Thyroid gland (tissue), 4 donors: ENCODE measurements around the gene TMPRSS11F. TPM values are rescaled to one million over a fixed set of nuclear protein-coding genes. Genes with fewer than 3 reads are reported as not detected.
A peak's percentile ranks its signal among the peaks of the same experiment; 100 is the strongest.
"Not testable (repeated sequence)": the region's sequence is repeated elsewhere in the genome, so short reads cannot be mapped to it uniquely, and the experiment has no call there.

Source experiments
- DNase-seq, 2 donors: peaks; one replicate each; pipeline ENCODE4 v3.0.0-alpha.2; 2019
- H3K27ac ChIP-seq, 3 donors: fragments of 200-600 bp; sonication (generic); 1 replicate in 2 of 3; 2 replicates in 1 of 3; pipeline ENCODE4 v1.5.1; 2016 to 2019; ENCODE audit warnings: mild to moderate bottlenecking in 1 of 3, moderate library complexity in 1 of 3
- H3K27me3 ChIP-seq: fragments of 200-600 bp; sonication (generic); one replicate; pipeline ENCODE4 v1.5.1; 2019
- H3K36me3 ChIP-seq, 2 donors: fragments of 200-600 bp; sonication (generic); one replicate each; pipeline ENCODE4 v1.5.1; 2016 to 2019
- H3K4me1 ChIP-seq, 2 donors: fragments of 200-600 bp; sonication (generic); one replicate each; pipeline ENCODE4 v1.5.1; 2017 to 2019
- H3K4me3 ChIP-seq, 3 donors: fragments of 200-600 bp; sonication (generic); replicated peaks in 1 of 3; 1 replicate in 2 of 3; 2 replicates in 1 of 3; pipeline ENCODE4 v1.5.1; 2016; ENCODE audit warnings: mild to moderate bottlenecking in 1 of 3
- H3K9me3 ChIP-seq: fragments of 200-600 bp; sonication (generic); one replicate; pipeline ENCODE4 v1.5.1; 2017
- CTCF ChIP-seq, 6 experiments: fragments of 200-600 bp in 3 of 6; fragments of 450-650 bp in 3 of 6; sonication (generic) in 3 of 6; IDR thresholded peaks; one replicate each; pipeline ENCODE4 v1.5.1; 2016 to 2019; ENCODE audit warnings: antibody characterized with exemption in 6 of 6, mild to moderate bottlenecking in 2 of 6, inconsistent platforms in 1 of 6, moderate library complexity in 1 of 6
- POLR2A ChIP-seq, 2 donors: fragments of 450-650 bp; IDR thresholded peaks; one replicate each; pipeline ENCODE4 v1.6.1; 2017; ENCODE audit warnings: antibody characterized with exemption in 2 of 2, mild to moderate bottlenecking in 2 of 2, moderate library complexity in 1 of 2
- WGBS, 2 donors: methylation state at CpG; one replicate each; pipeline ENCODE4 v1.1.5; 2017; 5-methylcytosine and 5-hydroxymethylcytosine counted together
- intact Hi-C: fragments of 100-400 bp; cut with DNase I; formaldehyde crosslinking; loops from one replicate; pipeline ENCODE4 v1.15.1; 2023
- total RNA-seq, 4 donors: library from RNA; depleted of rRNA; stranded (reverse); fragments of >200 nt; gene quantifications; one replicate each; pipeline ENCODE4 v1.2.3, GENCODE V29; 2016

Gene TMPRSS11F
- not detected for total RNA-seq

- 67 to 73% methylated on average over 3 of the region's 3 CpGs for WGBS, 2 donors
- no peaks in the 10 kb centered on the region for H3K9me3 ChIP-seq
- TF ChIP-seq CTCF (IDR thresholded peaks at IDR 0.05) (no peak), POLR2A (IDR thresholded peaks at IDR 0.05) (no peak)
- intact Hi-C loops, result no loop called here
- H3K36me3 ChIP-seq, result no peaks in the 10 kb centered on the region
- H3K27ac ChIP-seq, result no peak within 1 kb of the TSS
- H3K27me3 ChIP-seq, result no peaks in the 10 kb centered on the region
- H3K4me1 ChIP-seq, result no peaks in the 10 kb centered on the region
- no peak within 1 kb of the TSS for H3K4me3 ChIP-seq
- no peak for DNase-seq
These were observed at the start of gene TMPRSS11F for GRCh38 chr4:68129793-68130192. Gene TMPRSS11F (minus strand): TSS chr4:68129869. CDS start chr4:68129820, 49 bp downstream.

DNA sequence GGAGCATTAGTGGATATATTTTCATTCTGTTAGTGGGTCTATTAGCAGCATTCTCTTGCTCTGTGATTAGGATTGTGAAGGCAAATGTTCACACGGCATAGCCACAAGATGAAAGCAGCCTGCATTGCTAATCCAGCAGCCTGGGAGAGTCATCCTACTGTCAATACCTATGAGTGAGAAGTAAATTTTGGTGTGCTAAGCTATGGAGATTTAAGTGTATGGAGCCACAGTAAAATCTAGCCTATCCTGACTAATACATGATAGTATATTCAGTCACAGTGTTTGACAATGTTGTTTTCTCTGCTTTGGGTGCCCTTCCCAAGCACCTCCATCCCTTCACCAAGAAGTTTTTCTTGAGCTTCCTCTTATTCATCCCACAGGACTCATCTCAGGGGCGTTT, 47.2 kb upstream of the TMPRSS11F start:
- no peaks in the 10 kb centered on the region for H3K9me3 ChIP-seq
- H3K27me3 ChIP-seq, result no peaks in the 10 kb centered on the region
- TF ChIP-seq POLR2A (IDR thresholded peaks at IDR 0.05), result no peak
- no peak for TF ChIP-seq CTCF (IDR thresholded peaks at IDR 0.05)
- H3K27ac ChIP-seq, result no peak overlapping the region
- no peaks in the 10 kb centered on the region for H3K4me1 ChIP-seq
- intact Hi-C loops, result no loop called here
- no peaks in the 10 kb centered on the region for H3K36me3 ChIP-seq
- 27 to 38% methylated on average over 2 of the region's 2 CpGs for WGBS, 2 donors
- no peak overlapping the region for H3K4me3 ChIP-seq
- no peak for DNase-seq

DNA sequence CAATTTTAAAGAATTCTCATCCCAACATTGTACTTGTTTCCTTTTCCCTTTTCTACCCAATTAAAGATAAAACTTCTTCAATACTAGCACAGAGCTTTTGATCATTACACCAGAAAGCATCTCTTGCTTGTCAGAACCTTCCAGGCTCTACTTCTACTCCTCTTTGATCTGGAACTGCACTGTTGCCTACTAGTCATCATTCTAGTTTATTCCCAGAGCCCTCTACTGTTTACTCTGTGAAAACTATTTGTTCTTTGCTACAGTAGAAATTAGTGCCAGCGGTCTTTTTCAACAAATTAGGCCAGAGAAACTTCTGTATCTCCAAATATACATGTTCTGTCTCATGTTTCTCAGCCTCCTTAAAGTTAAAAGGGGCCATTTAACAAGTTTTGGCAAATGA, 46.8 kb upstream of the TMPRSS11F start:
- Histone ChIP-seq H3K9me3 (no peaks in the 10 kb centered on the region), H3K4me1 (no peaks in the 10 kb centered on the region), H3K27ac (no peak overlapping the region), H3K27me3 (no peaks in the 10 kb centered on the region), H3K36me3 (no peaks in the 10 kb centered on the region), H3K4me3 (no peak overlapping the region)
- no peak for DNase-seq
- intact Hi-C loops, result no loop called here
- 43 to 48% methylated on average over 1 of the region's 1 CpG for WGBS, 2 donors
- TF ChIP-seq CTCF (IDR thresholded peaks at IDR 0.05) (no peak), POLR2A (IDR thresholded peaks at IDR 0.05) (no peak)

DNA sequence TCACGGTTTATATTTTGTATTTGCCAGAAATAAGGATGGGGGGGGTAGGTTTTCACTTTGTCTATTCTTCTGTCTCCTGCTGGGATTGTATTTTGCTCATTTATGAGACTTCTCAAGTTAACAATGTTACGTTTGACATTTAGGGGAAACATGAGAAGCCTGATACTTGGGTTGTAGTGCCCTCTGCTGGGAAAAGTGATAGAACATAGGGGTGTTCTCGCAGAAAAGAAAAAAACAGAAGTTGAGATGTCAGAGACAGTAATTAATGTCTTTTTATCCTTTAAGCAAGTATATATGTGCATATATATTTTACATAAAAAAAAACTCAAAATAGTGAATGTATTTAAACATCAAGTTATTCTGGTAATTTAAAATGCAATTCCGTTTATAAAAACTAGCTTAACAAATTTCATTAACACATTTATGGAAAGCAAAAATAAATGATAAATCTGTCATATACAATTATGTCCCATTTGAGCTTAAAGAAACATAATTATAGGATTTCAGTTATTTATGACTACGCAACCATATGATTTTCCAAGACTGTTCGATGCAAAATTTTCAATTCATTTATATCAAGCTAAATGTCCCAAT, 46.0 kb upstream of the TMPRSS11F start:
- 33 to 34% methylated on average over 6 of the region's 6 CpGs for WGBS, 2 donors
- intact Hi-C loops, result no loop called here
- H3K9me3 ChIP-seq, result no peaks in the 10 kb centered on the region
- TF ChIP-seq POLR2A (IDR thresholded peaks at IDR 0.05), result no peak
- TF ChIP-seq CTCF (IDR thresholded peaks at IDR 0.05), result peak in 4 of 6 experiments; percentile 10 to 51 (median 30)
- H3K36me3 ChIP-seq, result no peaks in the 10 kb centered on the region
- H3K27me3 ChIP-seq, result no peaks in the 10 kb centered on the region
- no peaks in the 10 kb centered on the region for H3K4me1 ChIP-seq
- no peak overlapping the region for H3K27ac ChIP-seq
- no peak overlapping the region for H3K4me3 ChIP-seq
- DNase-seq, result peak in 1 of 2 donors; percentile 5

GRCh38 chr4:68174389-68174788, 44.7 kb upstream of the TMPRSS11F start:
- H3K9me3 ChIP-seq, H3K36me3 ChIP-seq, DNase-seq, H3K27ac ChIP-seq, H3K4me1 ChIP-seq, intact Hi-C loops, H3K27me3 ChIP-seq, H3K4me3 ChIP-seq: not testable (repeated sequence)
- 75 to 80% methylated on average over 2 of the region's 2 CpGs for WGBS, 2 donors

DNA sequence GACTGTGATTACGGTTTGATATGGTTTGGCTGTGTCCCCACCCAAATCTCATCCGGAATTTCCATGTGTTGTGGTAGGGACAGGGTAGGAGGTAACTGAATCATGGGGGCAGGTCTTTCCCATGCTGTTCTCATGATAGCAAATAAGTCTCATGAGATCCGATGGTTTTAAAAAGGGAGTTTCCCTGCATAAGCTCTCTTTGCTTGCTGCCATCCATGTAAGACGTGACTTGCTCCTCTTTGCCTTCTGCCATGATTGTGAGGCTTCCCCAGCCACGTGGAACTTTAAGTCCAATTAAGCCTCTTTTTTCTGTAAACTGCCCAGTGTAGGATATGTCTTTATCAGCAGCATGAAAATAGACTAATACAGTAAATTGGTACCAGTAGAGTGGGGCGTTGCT, 42.5 kb upstream of the TMPRSS11F start:
- H3K4me3 ChIP-seq, H3K36me3 ChIP-seq, H3K4me1 ChIP-seq, H3K27me3 ChIP-seq, H3K27ac ChIP-seq, DNase-seq, intact Hi-C loops, H3K9me3 ChIP-seq: not testable (repeated sequence)
- 84 to 88% methylated on average over 6 of the region's 6 CpGs for WGBS, 2 donors
